K562 (cell line): Measurements from ENCODE around the gene POLL. TPM values are rescaled to one million over a fixed set of nuclear protein-coding genes. Genes with fewer than 3 reads are reported as not detected.

Experiments
- ATAC-seq: fragments of 200-7000 bp; cut with Tn5 transposase; 3 replicates; pipeline ENCODE4 v1.9.1; 2020; ENCODE audit warnings: moderate library complexity
- BruUV-seq: library from RNA; stranded (reverse); fragments of 400-500 nt; replicated peaks from 2 replicates; lab custom pipeline; 2021; lab: Mats Ljungman, UMichigan
- CTCF ChIA-PET: fragments of 300-600 bp; formaldehyde crosslinking; extraction: SDS; loops from one replicate; lab custom pipeline; 2021; ENCODE audit warnings: low intra/inter-chr PET ratio; lab: Yijun Ruan, JAX
- POLR2A ChIA-PET: fragments of 300-600, 350-650 bp; sonication (Branson Sonifier 250); formaldehyde crosslinking; extraction: SDS; loops from one replicate; lab custom pipeline; 2021; ENCODE audit warnings: antibody characterized with exemption, inconsistent platforms; lab: Yijun Ruan, JAX
- DNase-seq, 4 experiments: peaks; one replicate each; pipeline versions ENCODE4 v3.0.0 to v3.0.0-alpha.2; 2011 to 2018; ENCODE audit warnings: low spot score in 3 of 4, mixed read lengths in 3 of 4; ENCODE audit errors: extremely low read depth in 1 of 4
- FAIRE-seq: peaks from 2 replicates; lab custom pipeline; 2011; peaks lifted over from hg19 to GRCh38; lab: Jason Lieb, UNC
- H2AFZ ChIP-seq: 2 replicates; pipeline ENCODE4 v1.6.0; 2011; ENCODE audit warnings: low read depth, low read length, control low read depth, inconsistent platforms
- H3K27ac ChIP-seq: fragments of 200-600 bp; 3 replicates; pipeline ENCODE4 v1.8.0; 2011; ENCODE audit warnings: low read depth, mild to moderate bottlenecking, control low read depth, inconsistent platforms, low read length, moderate library complexity, mixed read lengths; ENCODE audit errors: extremely low read depth
- H3K27me3 ChIP-seq, 2 experiments: fragments of 300-600 bp in 1 of 2; 2 replicates in 1 of 2; 3 replicates in 1 of 2; pipeline versions ENCODE4 v1.6.0 to v1.8.0; 2011; ENCODE audit warnings: inconsistent platforms in 2 of 2, low read length in 2 of 2, mild to moderate bottlenecking in 1 of 2, mixed read lengths in 1 of 2, moderate library complexity in 1 of 2; ENCODE audit not compliant: control insufficient read depth in 2 of 2, insufficient read depth in 2 of 2
- H3K36me3 ChIP-seq: fragments of 300-600 bp; 3 replicates; pipeline ENCODE4 v1.8.0; 2011; ENCODE audit warnings: mild to moderate bottlenecking, low read length, inconsistent platforms; ENCODE audit not compliant: control insufficient read depth, insufficient read depth
- H3K4me1 ChIP-seq, 2 experiments: fragments of 200-600 bp in 1 of 2; replicated peaks in 1 of 2; 2 replicates in 1 of 2; 3 replicates in 1 of 2; pipeline versions ENCODE4 v1.5.1 to v1.8.0; 2011; ENCODE audit warnings: inconsistent platforms in 2 of 2, low read length in 2 of 2, mild to moderate bottlenecking in 1 of 2, mixed read lengths in 1 of 2, moderate library complexity in 1 of 2; ENCODE audit not compliant: control insufficient read depth in 2 of 2, insufficient read depth in 2 of 2
- H3K4me2 ChIP-seq: 2 replicates; pipeline ENCODE4 v1.6.1; 2011; ENCODE audit warnings: low read length, control low read depth, inconsistent platforms, mixed read lengths; ENCODE audit not compliant: insufficient read depth
- H3K4me3 ChIP-seq: fragments of 200-600 bp; sonication (generic), shearing (Covaris generic); 2 replicates; pipeline ENCODE4 v1.5.1; 2016; ENCODE audit warnings: control low read depth, inconsistent platforms
- H3K79me2 ChIP-seq: fragments of 200-600 bp; 3 replicates; pipeline ENCODE4 v1.8.0; 2011; ENCODE audit warnings: low read length, inconsistent platforms; ENCODE audit not compliant: control insufficient read depth, insufficient read depth
- H3K9ac ChIP-seq, 2 experiments: 2 replicates each; pipeline versions ENCODE4 v1.6.0 to v1.6.1; 2011; ENCODE audit warnings: low read depth in 2 of 2, low read length in 2 of 2, control low read depth in 1 of 2, inconsistent platforms in 1 of 2, mild to moderate bottlenecking in 1 of 2, mixed read lengths in 1 of 2; ENCODE audit not compliant: insufficient read depth in 1 of 2
- H3K9me1 ChIP-seq: one replicate; pipeline ENCODE4 v1.6.0; 2011; ENCODE audit warnings: inconsistent platforms, mild to moderate bottlenecking, low read length, moderate library complexity; ENCODE audit not compliant: control insufficient read depth, insufficient read depth
- H3K9me3 ChIP-seq: replicated peaks from 2 replicates; pipeline ENCODE4 v1.5.1; 2011; ENCODE audit warnings: low read depth, low read length, inconsistent platforms; ENCODE audit not compliant: control insufficient read depth, insufficient read depth
- H4K20me1 ChIP-seq: replicated peaks from 2 replicates; pipeline ENCODE4 v1.6.1; 2011; ENCODE audit warnings: low read length, inconsistent platforms, mixed read lengths; ENCODE audit not compliant: control insufficient read depth, insufficient read depth
- ADNP ChIP-seq: fragments of 200-800 bp; sonication (Bioruptor generic); IDR thresholded peaks from 2 replicates; pipeline ENCODE4 v1.6.1; 2016; ENCODE audit warnings: missing genetic modification characterization, missing compliant biosample characterization
- CBX3 ChIP-seq, 2 experiments: IDR thresholded peaks; 1 replicate in 1 of 2; 2 replicates in 1 of 2; pipeline ENCODE4 v1.6.1; 2012; ENCODE audit warnings: inconsistent platforms in 2 of 2, low read length in 2 of 2, borderline replicate concordance in 1 of 2, control low read depth in 1 of 2
- FOXK1 ChIP-seq: sonication (generic); formaldehyde crosslinking; IDR thresholded peaks from 2 replicates; pipeline ENCODE4 v1.8.0; 2022; ENCODE audit warnings: missing genetic modification reagents, mild to moderate bottlenecking, borderline replicate concordance
- NFIC ChIP-seq: fragments of 450-650 bp; IDR thresholded peaks from 2 replicates; pipeline ENCODE4 v1.6.1; 2017; ENCODE audit warnings: mild to moderate bottlenecking, inconsistent platforms
- RBM25 ChIP-seq: fragments of 200-400 bp; formaldehyde crosslinking; IDR thresholded peaks from 2 replicates; pipeline ENCODE4 v1.6.1; 2018; ENCODE audit warnings: low read length, low read depth, moderate library complexity; ENCODE audit not compliant: severe bottlenecking
- WGBS: fragments of 100-300 bp; shearing (Covaris generic); methylation state at CpG from one replicate; pipeline ENCODE4 v1.1.6; 2016; ENCODE audit warnings: low coverage, mixed read lengths; ENCODE audit not compliant: insufficient coverage; ENCODE audit errors: missing lambda C conversion rate; 5-methylcytosine and 5-hydroxymethylcytosine counted together
- in situ Hi-C: fragments of 300-500 bp; cut with MboI; formaldehyde crosslinking; loops from 4 replicates; pipeline ENCODE4 v1.15.0; 2018; ENCODE audit warnings: inconsistent platforms, mixed read lengths
- intact Hi-C: fragments of 100-400 bp; cut with micrococcal nuclease; formaldehyde crosslinking; loops from 2 replicates; pipeline ENCODE4 v1.14.2; 2022
- polyA plus RNA-seq, 8 experiments: library from polyadenylated mRNA; depleted of rRNA in 4 of 8; stranded (reverse) in 5 of 8; unstranded in 3 of 8; fragments of >200 nt; fragmentation: Nextera tagmentation in 2 of 8; fragmentation: Illumina TruSeq in 1 of 8; extraction: Ambion mirVana in 2 of 8; extraction: Trizol in 1 of 8; gene quantifications; 2 replicates each; pipeline versions ENCODE4 v1.2.1 to v1.2.3, GENCODE V29; 2011 to 2014; ENCODE audit warnings: inconsistent platforms in 1 of 8, missing spikeins in 1 of 8
- total RNA-seq, 7 experiments: library from RNA; depleted of rRNA in 6 of 7; stranded (reverse); fragments of >200 nt in 6 of 7; fragmentation: Illumina TruSeq in 2 of 7; extraction: Trizol in 2 of 7; gene quantifications; 2 replicates each; pipeline versions ENCODE4 v1.2.1 to v1.2.3, GENCODE V29; 2011 to 2021; ENCODE audit warnings: low replicate concordance in 1 of 7

The POLL gene
- total and polyA plus RNA-seq, 9 of the 15 experiments (the other 6 are each of a cell fraction or from before 2014, with no cell fraction given), result 1.2 to 18.7 (median 10.9) TPM

GRCh38 chr10:101572126-101572525, 15.9 kb downstream of the POLL start:
- WGBS, result 50% methylated on average over 2 of the region's 7 CpGs
- H3K9ac ChIP-seq, result no peak overlapping the region
- intact Hi-C loops (loop anchor here (10.0 kb wide), 1 partner anchor 127 kb away; no protein-coding TSS in a partner anchor), in situ Hi-C loops (loop anchor here (5.0 kb wide), 1 partner anchor 360 kb away; no protein-coding TSS in a partner anchor)
- peak; percentile 58 for TF ChIP-seq NFIC
- TF ChIP-seq FOXK1 (CRISPR knock-in tag), result no peak
- no TSS peak for BruUV-seq
- no peaks in the 10 kb centered on the region for H3K36me3 ChIP-seq
- DNase-seq, result no peak
- H3K27ac ChIP-seq, result no peak overlapping the region
- ChIA-PET CTCF (interaction anchor here (0.7 kb wide), 1 partner anchor 69 kb away, joined by 3 read pairs; no protein-coding TSS in a partner anchor), POLR2A (interaction anchor here (0.6 kb wide), 1 partner anchor 41 kb away, joined by 3 read pairs; no protein-coding TSS in a partner anchor)
- peaks cover 9% of the 10 kb centered on the region for H3K9me1 ChIP-seq
- no peak overlapping the region for H3K4me2 ChIP-seq
- no peak overlapping the region for H3K4me3 ChIP-seq
- no peaks in the 10 kb centered on the region for H3K79me2 ChIP-seq
- H3K4me1 ChIP-seq, result peaks cover 31 to 54% of the 10 kb centered on the region in 2 experiments
- no peak overlapping the region for H2AFZ ChIP-seq
- H4K20me1 ChIP-seq, result no peaks in the 10 kb centered on the region; the same call in 1 of the 2 replicates
- FAIRE-seq, result no peak
- H3K27me3 ChIP-seq, result no peaks in the 10 kb centered on the region
- H3K9me3 ChIP-seq, result no peaks in the 10 kb centered on the region; the same call in 1 of the 2 replicates
- no peak for ATAC-seq

- BruUV-seq, result no TSS peak
- WGBS, result 87% methylated on average over 7 of the region's 8 CpGs
- FAIRE-seq (no peak), ATAC-seq (no peak), DNase-seq (no peak)
- POLR2A ChIA-PET, result interaction anchor here (0.6 to 0.7 kb wide), 4 partner anchors 16 to 389 kb away, joined by 3 to 4 read pairs (median 3); no protein-coding TSS in a partner anchor
- H3K4me1 ChIP-seq, result peaks cover 28 to 52% of the 10 kb centered on the region in 2 experiments
- intact Hi-C loops (loop anchor here (10.0 kb wide), 1 partner anchor 127 kb away; no protein-coding TSS in a partner anchor), in situ Hi-C loops (loop anchor here (5.0 kb wide), 1 partner anchor 359 kb away; no protein-coding TSS in a partner anchor)
- H3K4me3 ChIP-seq, result no peak overlapping the region
- H3K9ac ChIP-seq, result no peak overlapping the region
- H4K20me1 ChIP-seq, result no peaks in the 10 kb centered on the region; the same call in 1 of the 2 replicates
- no peaks in the 10 kb centered on the region; the same call in 1 of the 2 replicates for H3K9me3 ChIP-seq
- H3K4me2 ChIP-seq, result no peak overlapping the region
- peaks cover 9% of the 10 kb centered on the region for H3K9me1 ChIP-seq
- H3K27ac ChIP-seq, result no peak overlapping the region
- CTCF ChIA-PET, result interaction anchor here (0.6 to 1.8 kb wide), 2 partner anchors 357 to 358 kb away, joined by 3 to 8 read pairs; no protein-coding TSS in a partner anchor
- no peaks in the 10 kb centered on the region for H3K27me3 ChIP-seq
- no peak overlapping the region for H2AFZ ChIP-seq
- no peaks in the 10 kb centered on the region for H3K36me3 ChIP-seq
- H3K79me2 ChIP-seq, result no peaks in the 10 kb centered on the region
- peak; percentile 71 for TF ChIP-seq RBM25
- TF ChIP-seq CBX3 (IDR thresholded peaks at IDR 0.05; ENCODE audit: borderline replicate concordance in 1 of 2, low read length in 2 of 2), result no peak
- TF ChIP-seq ADNP, result 0 out of 2 replicates have a peak, but pooled peaks have one; percentile 23
Measured at GRCh38 chr10:101571271-101571925, 16.7 kb downstream of the POLL start.
